HG03066 (cell line): ENCODE data around the gene CXorf58.

Source experiments
- ATAC-seq: cut with Tn5 transposase; IDR thresholded peaks from one replicate; pipeline ENCODE4 v1.9.1; 2021; ENCODE audit warnings: low read depth; ENCODE audit not compliant: unreplicated experiment

Gene CXorf58

DNA sequence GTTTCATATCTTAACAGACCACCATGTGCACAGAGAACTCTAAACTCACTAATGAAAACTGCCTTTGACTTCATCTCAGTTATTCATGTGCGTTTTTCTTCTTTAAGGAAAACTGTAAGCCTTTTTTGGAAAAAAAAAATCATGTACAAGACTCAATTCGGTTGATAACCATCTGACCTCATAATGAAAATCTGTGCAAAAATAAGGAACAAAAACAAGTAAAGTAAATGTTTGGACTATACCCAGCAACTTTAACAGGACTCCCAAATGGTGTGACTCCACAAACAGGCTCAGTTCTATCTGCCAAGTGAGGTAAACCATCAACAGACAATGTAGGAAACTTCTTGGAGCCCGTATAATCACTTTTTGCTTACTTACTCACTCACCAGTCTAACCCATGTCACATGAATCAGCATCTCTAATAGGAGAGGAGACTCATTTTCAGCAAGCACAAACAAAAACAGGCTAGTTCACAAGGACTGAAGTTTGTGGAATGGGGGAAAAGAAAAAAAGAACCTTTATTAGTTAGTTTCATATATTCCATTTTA is 9.3 kb upstream of the CXorf58 start:
- ATAC-seq, result no peak

DNA sequence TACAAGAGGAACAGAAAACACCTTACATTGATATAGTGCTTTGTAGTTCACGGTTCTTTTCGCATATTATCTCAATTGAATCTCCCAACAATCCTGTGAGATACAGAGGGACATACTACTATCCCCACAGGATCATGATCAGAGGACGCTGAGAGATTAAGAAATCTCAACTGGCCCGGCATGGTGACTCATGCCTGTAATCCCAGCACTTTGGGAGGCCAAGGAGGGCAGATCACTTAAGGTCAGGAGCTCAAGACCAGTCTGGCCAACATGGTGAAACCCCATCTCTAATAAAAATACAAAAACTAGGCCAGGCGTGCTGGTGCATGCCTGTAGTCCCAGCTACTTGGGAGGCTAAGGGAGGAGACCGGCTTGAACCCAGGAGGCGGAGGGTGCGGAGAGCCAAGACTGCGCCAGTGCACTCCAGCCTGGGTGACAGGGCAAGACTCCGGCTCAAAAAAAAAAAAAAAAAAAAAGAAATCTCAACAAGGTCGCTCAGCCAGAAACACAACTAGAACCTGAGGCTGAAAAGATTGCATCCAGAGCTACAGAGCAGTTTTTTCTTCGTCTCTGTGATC is 7.5 kb upstream of the CXorf58 start:
- no peak for ATAC-seq

DNA sequence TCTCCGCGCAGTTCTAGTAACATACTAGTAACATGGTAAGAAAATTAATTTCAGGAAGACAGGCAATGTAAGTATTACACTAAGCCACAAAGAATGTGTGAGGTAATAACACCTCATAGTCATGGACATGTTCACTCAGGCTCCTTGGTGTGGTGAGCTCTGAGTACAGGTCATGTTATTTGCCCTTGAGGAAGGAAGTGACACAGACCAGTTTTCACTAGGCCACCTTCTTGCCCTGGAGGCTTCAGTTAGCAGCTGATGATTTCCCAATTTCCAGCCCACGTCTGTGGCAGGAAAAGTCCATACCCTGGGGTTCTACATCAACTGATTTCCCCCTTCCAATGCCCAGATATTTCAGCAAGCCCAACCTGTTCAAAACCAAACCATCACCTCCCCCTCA is 6.7 kb upstream of the CXorf58 start:
- ATAC-seq, result no peak

DNA sequence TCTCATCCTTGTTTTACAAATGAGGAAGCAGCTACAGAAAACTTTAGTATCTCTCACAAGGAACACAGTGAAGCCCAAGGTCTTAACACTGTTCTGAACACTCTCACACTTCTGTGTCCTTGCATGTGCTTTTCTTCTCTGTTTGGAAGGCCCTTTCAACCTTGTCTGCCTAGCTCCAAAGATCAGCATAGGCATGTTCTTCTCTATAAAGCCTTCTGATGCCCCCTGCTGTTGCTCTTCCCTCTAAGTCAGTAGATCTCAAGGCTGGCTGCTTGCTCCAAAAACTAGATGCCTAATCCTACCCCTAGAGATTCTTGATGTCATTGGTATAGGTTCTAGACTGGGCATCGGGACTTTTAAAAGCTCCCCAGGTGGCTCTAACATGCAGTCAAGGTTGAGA is 6.0 kb upstream of the CXorf58 start:
- peak; percentile 78 for ATAC-seq

DNA sequence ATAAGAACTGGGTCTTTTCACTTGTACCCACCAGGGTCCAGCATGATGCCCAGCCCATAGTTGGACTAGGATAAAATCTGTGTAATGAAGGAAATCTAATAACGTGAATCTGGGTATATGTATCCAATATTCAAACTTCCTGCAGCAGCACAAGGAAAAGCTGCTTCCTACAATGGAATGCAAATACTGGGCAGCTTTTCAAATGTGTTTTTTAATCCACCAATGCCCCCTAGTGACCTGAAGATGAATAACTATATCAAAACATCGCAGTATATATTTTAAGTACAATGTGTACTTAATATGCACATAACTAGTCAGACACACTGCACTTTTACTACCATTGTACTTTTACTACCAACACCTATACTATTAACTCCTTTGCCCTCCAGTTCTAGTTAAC is 5.4 kb upstream of the CXorf58 start:
- no peak for ATAC-seq

DNA sequence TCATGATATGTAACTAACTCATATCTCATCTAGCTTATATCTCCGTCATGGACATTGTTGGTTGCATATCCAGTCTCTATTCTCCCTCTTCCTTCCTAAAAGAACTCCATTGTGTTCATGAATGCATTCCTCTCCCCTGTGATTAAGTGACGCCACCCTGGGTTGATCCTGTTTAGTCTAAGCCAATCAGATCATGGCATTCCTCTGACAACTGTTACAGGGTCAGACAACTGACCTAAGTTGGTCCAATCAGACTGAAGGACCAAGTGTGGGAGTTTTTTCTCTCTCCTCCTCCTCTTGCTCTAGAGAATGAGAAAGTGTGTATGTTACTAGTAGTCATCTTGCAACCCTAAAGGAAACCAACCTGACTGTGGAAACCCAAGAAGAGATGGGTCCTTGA is 3.7 kb upstream of the CXorf58 start:
- ATAC-seq, result no peak

DNA sequence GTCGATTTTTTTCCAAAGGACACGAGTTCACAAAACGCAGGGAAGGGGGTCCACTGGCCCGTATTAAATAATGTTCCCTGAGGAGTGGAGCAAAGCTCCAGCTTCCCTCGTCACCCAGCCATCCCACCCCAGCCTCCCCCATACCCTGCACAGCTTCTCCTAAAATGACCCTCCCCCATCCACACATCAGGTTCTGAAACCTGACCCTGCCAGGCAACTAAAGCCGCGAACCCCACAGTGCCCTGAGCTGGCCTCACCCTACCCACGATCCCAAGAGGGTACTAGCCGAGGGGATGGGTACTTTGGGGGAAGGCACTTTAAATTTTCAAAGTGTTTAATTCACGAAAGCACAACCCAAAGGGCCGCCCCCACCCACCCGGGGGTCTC is 702 bp upstream of the CXorf58 start:
- ATAC-seq, result peak; percentile 3

DNA sequence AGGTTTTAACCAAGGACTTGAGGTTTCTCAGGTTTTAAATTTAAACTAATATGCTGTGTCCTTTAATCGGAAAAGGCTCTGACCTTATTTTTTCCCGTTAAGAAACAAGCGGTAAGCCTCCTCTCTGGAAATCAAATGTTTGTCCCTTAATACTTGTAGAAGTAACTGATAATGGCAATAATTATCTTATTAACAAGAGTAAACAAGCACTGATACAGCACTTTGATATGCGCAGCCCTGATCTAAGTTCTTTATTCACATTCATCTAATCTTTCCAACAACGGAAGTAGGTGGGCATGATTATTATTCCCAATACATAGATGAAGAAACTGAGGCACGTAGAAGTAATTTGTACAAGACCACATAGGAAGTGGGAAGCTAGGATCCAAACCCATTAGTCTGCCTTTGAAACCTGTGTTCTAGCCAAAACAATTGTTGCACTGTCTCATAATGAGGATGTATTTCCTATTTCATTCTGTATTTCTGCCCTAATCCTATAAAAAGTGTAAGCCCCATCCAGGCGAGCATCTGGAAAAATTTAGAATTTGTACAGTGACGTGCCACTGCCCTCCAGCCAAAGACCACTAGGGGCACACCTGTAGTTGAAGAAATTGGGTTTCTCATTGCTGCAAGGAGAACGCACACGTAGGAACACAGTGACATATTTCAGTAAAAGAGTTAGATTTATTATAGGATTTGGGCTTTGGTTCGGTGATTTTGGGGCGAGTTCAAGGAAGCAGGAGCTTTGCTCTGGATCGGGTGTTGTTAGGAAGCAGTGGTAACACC is 606 bp downstream of the CXorf58 start:
- no peak for ATAC-seq

DNA sequence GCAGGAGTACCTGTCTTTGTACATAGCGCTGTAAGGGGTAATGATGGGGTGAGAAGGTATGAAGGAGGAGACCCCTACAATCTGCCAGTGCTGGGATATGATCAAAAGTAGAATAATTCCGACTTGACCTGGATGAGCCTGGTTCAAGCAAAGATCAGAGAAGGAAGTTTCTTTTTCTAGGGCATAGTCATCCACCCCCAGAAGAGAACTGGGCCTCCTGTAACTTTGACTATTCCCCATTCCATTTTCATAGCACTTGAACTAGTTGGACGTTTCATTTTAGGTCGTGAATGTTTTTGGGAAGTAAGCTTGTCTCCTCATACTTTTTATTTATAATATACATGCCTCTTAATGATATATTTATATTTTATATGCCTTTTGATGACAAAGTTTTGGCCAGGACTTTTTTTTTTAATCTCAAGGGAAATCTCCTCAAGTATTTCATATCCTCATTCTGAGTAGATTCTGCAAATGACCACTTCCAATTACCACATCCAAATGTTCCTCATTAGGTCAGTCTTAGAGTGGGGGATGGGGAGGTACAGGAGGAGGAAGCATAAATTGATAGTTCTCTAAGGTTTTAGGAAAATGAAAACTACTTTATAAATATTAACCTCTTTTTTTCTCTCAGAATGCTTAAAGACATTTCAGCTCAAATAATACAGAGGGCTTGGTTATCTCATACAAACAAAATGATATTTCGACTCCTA is 3.5 kb downstream of the CXorf58 start:
- ATAC-seq, result no peak

DNA sequence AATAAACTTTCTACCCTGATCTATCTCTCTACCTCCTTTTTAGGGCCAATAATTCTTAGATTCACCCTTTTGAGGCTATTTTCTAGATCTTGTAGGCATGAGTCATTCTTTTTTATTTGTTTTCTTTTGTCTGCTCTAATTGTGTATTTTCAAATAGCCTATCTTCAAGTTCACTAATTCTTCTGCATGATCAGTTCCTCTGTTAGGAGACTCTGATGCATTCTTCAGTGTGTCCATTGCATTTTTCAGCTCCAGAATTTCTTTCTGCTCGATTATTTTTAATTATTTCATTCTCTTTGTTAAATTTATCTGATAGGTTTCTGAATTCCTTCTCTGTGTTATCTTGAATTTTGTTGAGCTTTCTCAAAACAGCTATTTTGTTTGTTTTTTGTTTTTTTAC is 11.3 kb downstream of the CXorf58 start:
- ATAC-seq, result no peak

DNA sequence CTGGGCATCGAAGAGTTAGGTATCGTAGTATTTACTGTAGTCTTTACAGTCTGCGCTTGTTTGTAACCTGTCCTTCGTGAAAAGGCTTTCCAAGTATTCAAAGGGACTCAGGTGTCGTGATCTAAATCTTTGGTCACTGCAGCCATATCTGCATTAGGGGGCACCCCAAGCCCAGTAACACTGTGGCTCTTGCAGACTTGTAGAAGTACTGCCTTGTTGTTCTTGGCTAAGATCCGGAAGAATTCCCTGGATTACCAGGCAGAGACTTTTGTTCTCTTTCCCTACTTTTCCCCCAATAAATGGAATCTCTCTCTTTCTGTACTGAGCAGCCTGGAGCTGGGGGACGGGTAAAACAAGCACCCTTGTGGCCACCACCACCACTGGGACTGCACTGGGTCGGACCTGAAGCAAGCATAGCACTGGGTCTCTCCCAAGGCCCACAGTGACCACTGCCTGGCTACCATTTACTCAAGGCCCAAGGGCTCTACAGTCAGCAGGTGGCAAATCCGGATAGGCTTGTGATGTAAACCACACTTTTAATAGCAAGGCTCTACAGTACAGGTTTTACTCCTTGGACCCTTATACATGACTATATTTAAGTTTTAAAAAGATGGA is 12.0 kb downstream of the CXorf58 start:
- ATAC-seq, result no peak

DNA sequence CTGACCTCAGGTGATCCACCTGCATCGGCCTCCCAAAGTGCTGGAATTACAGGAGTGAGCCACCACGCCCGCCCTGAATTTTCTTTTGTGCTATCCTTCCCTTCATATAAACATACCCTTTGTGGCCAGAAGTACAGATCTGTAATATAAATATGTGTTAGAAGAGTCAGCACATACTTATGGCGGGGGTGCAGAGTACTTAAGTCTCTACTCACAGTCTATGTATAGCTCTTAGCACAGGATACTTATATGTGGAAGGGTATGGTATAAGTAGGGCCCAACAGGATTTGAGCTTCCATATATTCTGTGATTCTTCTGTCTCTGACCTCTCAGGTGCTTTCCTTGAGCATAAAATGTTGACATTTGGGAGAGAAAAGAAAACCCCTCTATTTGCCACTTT is 18.2 kb downstream of the CXorf58 start:
- no peak for ATAC-seq

DNA sequence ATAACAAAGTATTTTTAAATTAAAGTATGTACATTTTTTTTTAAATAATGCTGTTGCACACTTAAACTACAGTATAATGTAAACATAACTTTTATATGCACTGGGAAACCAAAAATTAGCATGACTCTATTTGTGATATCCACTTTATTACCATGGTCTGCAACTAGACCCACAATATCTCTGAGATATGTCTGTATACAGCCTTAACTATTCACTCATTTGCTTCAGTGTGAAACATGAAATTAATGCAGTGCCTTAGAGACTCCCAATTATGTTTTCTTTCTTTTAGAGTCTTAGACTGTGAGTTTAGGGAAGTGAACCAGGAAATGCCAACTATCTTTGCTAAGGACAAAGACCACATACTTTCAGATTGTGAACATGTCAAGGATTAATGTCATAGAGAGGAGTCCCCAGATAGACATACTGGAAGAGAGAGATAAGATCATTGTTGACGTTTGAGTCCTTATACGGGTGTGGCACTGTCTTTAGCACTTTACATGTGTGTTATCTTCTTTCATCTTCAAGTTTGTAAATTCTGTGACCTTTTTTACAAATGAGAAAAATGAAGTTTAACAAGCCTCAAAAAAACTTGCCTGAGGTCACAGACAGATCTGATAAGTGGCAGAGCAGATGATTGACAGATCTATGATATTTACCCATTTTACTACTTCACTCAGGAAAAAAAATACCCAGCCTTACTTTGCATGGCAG is 23.2 kb downstream of the CXorf58 start:
- no peak for ATAC-seq

DNA sequence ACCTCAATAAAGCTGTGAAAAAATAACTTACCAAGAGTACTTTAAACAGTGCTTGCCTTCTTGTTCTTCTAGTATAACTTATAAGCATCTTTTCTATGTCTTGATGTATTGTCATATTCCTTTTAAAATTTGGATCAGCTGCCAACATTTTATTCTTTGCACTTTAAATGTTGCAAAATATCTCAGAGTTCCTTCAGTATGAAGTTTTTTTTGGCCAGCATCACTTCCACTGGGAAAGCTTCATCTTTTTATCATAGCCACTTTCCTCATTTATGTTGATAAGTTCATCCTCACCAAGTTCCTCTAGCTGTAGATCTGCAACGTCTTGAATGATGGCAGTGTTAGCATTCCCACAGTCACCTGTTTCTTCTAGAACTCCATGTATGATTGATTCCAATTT is 24.2 kb downstream of the CXorf58 start:
- no peak for ATAC-seq

DNA sequence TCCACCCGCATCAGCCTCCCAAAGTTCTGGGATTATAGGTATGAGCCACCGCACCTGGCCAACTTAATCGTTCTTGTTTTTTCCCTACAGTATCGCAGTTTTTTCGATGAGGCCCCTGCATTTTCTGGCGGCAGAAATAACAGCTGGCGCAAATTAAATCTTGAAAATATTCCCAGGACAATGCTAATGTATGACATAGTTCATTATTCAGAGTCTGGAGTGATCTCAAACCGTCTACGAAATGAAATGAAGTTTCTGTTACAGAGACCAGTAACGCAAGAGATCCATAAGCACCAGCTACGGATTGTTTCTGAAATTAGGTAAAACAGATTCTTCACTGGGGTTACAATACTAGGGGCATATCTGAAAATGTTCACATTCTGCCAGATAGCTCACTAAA is 27.3 kb downstream of the CXorf58 start:
- no peak for ATAC-seq

DNA sequence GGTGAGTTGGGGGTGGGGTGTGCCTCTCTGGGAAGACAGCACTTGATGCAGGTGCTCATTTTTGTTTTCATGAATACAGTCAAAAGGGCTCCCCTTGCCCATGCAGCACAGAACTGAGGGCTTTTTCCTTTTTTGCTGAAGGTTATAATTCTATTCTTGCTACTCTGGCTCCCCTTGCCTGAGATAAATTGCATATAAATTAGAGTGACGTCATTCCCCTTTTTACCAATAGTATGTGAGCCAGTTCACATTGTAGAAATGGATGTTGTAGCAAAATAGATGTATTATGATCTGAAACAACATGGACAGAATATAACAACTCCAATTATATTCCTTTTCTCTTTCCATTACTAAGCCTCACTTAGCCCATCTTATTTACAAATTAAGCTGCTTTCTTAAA is 28.4 kb downstream of the CXorf58 start:
- no peak for ATAC-seq

DNA sequence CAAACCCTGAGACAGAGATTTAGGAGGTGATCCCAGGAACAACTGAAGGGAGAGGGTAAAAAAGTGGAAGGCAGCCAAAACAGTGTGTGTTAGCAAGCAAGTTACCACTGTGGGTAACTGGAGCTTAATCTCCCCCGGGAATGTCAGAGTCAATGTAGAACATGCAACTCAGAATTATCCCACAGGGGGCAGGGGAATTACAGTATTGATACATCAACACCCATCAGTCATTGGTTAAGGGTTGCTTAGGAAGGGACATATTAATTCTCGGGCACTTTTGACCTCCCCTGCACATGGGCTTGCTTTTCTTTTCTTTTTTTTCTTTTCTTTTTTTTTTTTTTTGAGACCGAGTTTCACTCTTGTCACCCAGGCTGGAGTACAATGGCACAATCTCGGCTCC is 29.3 kb downstream of the CXorf58 start:
- no peak for ATAC-seq

DNA sequence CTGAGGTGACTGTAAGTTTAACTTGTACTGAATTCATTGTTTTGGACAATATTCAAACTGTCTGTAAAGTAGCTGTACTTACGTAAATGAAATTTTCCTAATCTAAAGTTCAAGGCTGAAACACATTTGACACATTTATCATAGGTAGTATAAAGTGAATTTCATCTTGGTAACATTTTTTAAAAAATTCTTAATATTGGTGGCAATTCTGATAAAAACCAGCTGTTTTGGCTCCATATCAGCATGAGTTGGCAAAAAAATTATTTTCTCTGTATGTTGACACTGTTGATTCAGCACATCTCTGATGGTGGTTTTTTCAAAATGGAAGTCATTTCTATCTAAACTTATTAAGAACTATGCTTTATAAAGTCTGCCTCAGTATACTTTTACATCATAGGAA is 30.9 kb downstream of the CXorf58 start:
- no peak for ATAC-seq

DNA sequence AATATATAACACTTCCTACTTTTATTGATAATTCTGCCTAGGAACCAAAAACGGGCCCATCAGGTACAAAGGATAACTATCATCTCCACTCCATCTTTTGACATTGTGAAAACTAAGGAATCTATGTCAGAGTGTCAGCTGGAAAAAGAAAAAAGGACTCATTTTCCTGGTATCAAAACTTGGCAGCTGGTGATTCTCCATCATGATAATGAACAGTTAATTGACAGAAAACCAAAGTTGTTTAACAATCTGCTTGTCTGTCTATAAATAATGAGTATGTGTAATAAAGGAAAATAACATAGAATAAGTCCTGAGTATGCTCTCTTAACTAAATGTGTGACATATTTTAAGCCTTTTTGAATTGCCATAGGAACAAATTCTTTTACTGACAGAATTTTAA is 31.4 kb downstream of the CXorf58 start:
- no peak for ATAC-seq

DNA sequence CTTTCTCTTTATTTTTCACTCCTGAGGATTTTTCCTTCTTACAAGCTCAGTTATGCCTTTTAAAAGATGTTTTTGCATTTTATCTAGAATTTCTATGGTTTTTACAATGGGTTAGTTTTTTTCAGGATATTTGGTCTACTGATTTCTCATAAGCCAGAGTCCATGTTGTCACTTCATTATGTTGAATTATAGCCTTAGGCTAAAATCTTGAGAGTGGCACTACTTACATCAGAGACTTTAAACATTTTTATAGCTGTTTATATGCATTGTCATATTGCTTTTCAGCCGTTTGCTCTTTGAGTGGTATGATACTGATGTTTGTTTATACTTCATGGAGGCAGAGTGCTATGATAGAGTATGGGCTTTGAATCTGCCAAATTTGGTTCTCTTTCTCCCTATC is 36.4 kb downstream of the CXorf58 start:
- ATAC-seq, result no peak

DNA sequence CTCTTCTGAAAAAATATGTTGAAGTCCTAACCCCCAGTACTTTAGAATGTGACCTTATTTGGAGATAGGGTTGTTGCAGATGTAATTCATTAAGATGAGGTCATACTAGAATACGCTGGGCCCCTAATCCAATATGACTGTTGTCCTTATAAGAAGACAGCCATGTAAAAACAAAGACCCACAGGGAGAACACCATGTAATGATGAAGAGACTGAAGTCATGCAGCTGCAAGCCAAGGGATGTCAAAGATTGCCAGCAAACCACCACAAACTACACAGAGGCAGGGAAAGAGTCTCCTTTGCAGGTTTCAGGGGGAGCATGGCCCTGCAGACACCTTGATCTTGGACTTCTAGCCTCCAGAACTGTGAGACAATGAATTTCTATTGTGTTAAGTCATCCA is 37.4 kb downstream of the CXorf58 start:
- no peak for ATAC-seq
